Measurements from ENCODE around the gene SLC44A5. TPM values are rescaled to one million over a fixed set of nuclear protein-coding genes. Genes with fewer than 3 reads are reported as not detected.
A peak's percentile ranks its signal among the peaks of the same experiment; 100 is the strongest.
"Not testable (repeated sequence)": the region's sequence is repeated elsewhere in the genome, so short reads cannot be mapped to it uniquely, and the experiment has no call there.

The SLC44A5 gene
- polyA plus RNA-seq, 1 donor = 16.4 TPM

- no peak for DNase-seq
Observed at GRCh38 chr1:75366595-75366994, 244.3 kb downstream of the SLC44A5 start.

- no peak for DNase-seq
Observed at GRCh38 chr1:75361260-75361659, 249.7 kb downstream of the SLC44A5 start.

GRCh38 chr1:75354267-75354666 lies 256.6 kb downstream of the SLC44A5 start:
- DNase-seq = not testable (repeated sequence)

- no peak for DNase-seq
Observed at GRCh38 chr1:75353051-75353450, 257.9 kb downstream of the SLC44A5 start.

GRCh38 chr1:75345538-75346292 lies 265.2 kb downstream of the SLC44A5 start:
- no peak for DNase-seq

GRCh38 chr1:75342786-75343185 lies 268.1 kb downstream of the SLC44A5 start:
- no peak for DNase-seq

- DNase-seq = no peak
Observed at GRCh38 chr1:75341537-75341936, 269.4 kb downstream of the SLC44A5 start.

GRCh38 chr1:75338616-75339483 lies 272.1 kb downstream of the SLC44A5 start:
- DNase-seq = no peak

- no peak for DNase-seq
Observed at GRCh38 chr1:75334876-75335389, 276.0 kb downstream of the SLC44A5 start.

GRCh38 chr1:75330624-75331023 lies 280.3 kb downstream of the SLC44A5 start:
- DNase-seq = no peak

GRCh38 chr1:75328691-75329090 lies 282.2 kb downstream of the SLC44A5 start:
- DNase-seq = no peak

GRCh38 chr1:75327395-75327794 lies 283.5 kb downstream of the SLC44A5 start:
- DNase-seq = no peak

GRCh38 chr1:75317976-75318375 lies 292.9 kb downstream of the SLC44A5 start:
- no peak for DNase-seq

GRCh38 chr1:75316230-75316629 lies 294.7 kb downstream of the SLC44A5 start:
- DNase-seq = no peak

GRCh38 chr1:75312620-75313019 lies 298.3 kb downstream of the SLC44A5 start:
- DNase-seq = no peak

- DNase-seq = no peak
Observed at GRCh38 chr1:75310067-75310466, 300.8 kb downstream of the SLC44A5 start.

- no peak for DNase-seq
Observed at GRCh38 chr1:75308365-75308764, 302.5 kb downstream of the SLC44A5 start.

GRCh38 chr1:75305061-75305460 lies 305.9 kb downstream of the SLC44A5 start:
- DNase-seq = no peak

GRCh38 chr1:75293270-75293669 lies 317.6 kb downstream of the SLC44A5 start:
- peak; percentile 5 for DNase-seq

- no peak for DNase-seq
Observed at GRCh38 chr1:75292013-75292412, 318.9 kb downstream of the SLC44A5 start.

GRCh38 chr1:75276385-75276784 lies 334.5 kb downstream of the SLC44A5 start:
- DNase-seq = no peak

- no peak for DNase-seq
Observed at GRCh38 chr1:75275631-75276030, 335.3 kb downstream of the SLC44A5 start.

- DNase-seq = no peak
Observed at GRCh38 chr1:75274920-75275506, 335.9 kb downstream of the SLC44A5 start.

Data from left kidney (tissue), 2 donors.